Keratinocyte (primary cell): ENCODE data around the gene CMIP. TPM values are rescaled to one million over a fixed set of nuclear protein-coding genes. Genes with fewer than 3 reads are reported as not detected.

Experiments
- DNase-seq: peaks from one replicate; pipeline ENCODE4 v3.0.0-alpha.2; 2011; ENCODE audit warnings: low read depth, missing footprints, low spot score
- FAIRE-seq: peaks from 2 replicates; lab custom pipeline; 2011; peaks lifted over from hg19 to GRCh38; lab: Jason Lieb, UNC
- H2AFZ ChIP-seq: 2 replicates; pipeline ENCODE4 v1.6.0; 2012; ENCODE audit warnings: low read length, control low read depth, inconsistent platforms; ENCODE audit not compliant: control insufficient read depth
- H3K27ac ChIP-seq: 2 replicates; pipeline ENCODE4 v1.5.1; 2011; ENCODE audit warnings: low read length; ENCODE audit not compliant: control insufficient read depth, insufficient read depth
- H3K27me3 ChIP-seq: 3 replicates; pipeline ENCODE4 v1.6.0; 2011; ENCODE audit warnings: low read length; ENCODE audit not compliant: control insufficient read depth, insufficient read depth; ENCODE audit errors: extremely low read depth
- H3K36me3 ChIP-seq, 2 experiments: 2 replicates in 1 of 2; 3 replicates in 1 of 2; pipeline ENCODE4 v1.5.1; 2011; ENCODE audit warnings: low read length in 2 of 2, mild to moderate bottlenecking in 1 of 2; ENCODE audit not compliant: control insufficient read depth in 2 of 2, insufficient read depth in 2 of 2; ENCODE audit errors: extremely low read depth in 1 of 2
- H3K4me1 ChIP-seq: 3 replicates; pipeline ENCODE4 v1.5.1; 2011; ENCODE audit warnings: low read length; ENCODE audit not compliant: control insufficient read depth, insufficient read depth; ENCODE audit errors: extremely low read depth
- H3K4me2 ChIP-seq: 3 replicates; pipeline ENCODE4 v1.6.0; 2011; ENCODE audit warnings: low read depth, low read length; ENCODE audit not compliant: control insufficient read depth, insufficient read depth; ENCODE audit errors: extremely low read depth
- H3K4me3 ChIP-seq, 3 experiments: fragments of 200-600 bp in 1 of 3; sonication (generic) in 1 of 3; 2 replicates in 2 of 3; 3 replicates in 1 of 3; pipeline ENCODE4 v1.5.1; 2011 to 2016; ENCODE audit warnings: low read length in 3 of 3, mild to moderate bottlenecking in 3 of 3, control low read depth in 2 of 3, inconsistent platforms in 1 of 3, low read depth in 1 of 3, mixed read lengths in 1 of 3, mixed run types in 1 of 3, moderate library complexity in 1 of 3; ENCODE audit not compliant: control insufficient read depth in 2 of 3, insufficient read depth in 2 of 3; ENCODE audit errors: extremely low read depth in 1 of 3
- H3K79me2 ChIP-seq: 2 replicates; pipeline ENCODE4 v1.6.0; 2012; ENCODE audit warnings: low read length; ENCODE audit not compliant: control insufficient read depth, insufficient read depth
- H3K9ac ChIP-seq: 3 replicates; pipeline ENCODE4 v1.6.0; 2011; ENCODE audit warnings: low read length; ENCODE audit not compliant: control insufficient read depth, insufficient read depth; ENCODE audit errors: extremely low read depth
- H3K9me1 ChIP-seq: 3 replicates; pipeline ENCODE4 v1.6.0; 2011; ENCODE audit warnings: low read length; ENCODE audit not compliant: control insufficient read depth, insufficient read depth; ENCODE audit errors: extremely low read depth
- H3K9me3 ChIP-seq: 2 replicates; pipeline ENCODE4 v1.5.1; 2012; ENCODE audit warnings: low read depth, low read length; ENCODE audit not compliant: control insufficient read depth
- H4K20me1 ChIP-seq: 3 replicates; pipeline ENCODE4 v1.6.0; 2011; ENCODE audit warnings: low read length; ENCODE audit not compliant: control insufficient read depth, insufficient read depth; ENCODE audit errors: extremely low read depth
- EZH2 ChIP-seq: IDR thresholded peaks from one replicate; pipeline ENCODE4 v1.6.1; 2012; ENCODE audit warnings: inconsistent platforms, mild to moderate bottlenecking, low read length, moderate library complexity
- dilution Hi-C: fragments of 300-500 bp; cut with MboI; formaldehyde crosslinking; loops from one replicate; pipeline ENCODE4 v1.7.0; 2020; ENCODE audit warnings: low sequenced_read_pairs; ENCODE audit not compliant: extremely low pct_ligation_motif_present
- polyA plus RNA-seq, 5 experiments: library from polyadenylated mRNA; depleted of rRNA in 3 of 5; stranded (reverse) in 3 of 5; stranded (forward) in 1 of 5; unstranded in 1 of 5; fragments of >200 nt; gene quantifications; 1 replicate in 1 of 5; 2 replicates in 3 of 5; 3 replicates in 1 of 5; pipeline versions ENCODE4 v1.2.1 to v1.2.3, GENCODE V29; 2011 to 2012; ENCODE audit warnings: missing spikeins in 2 of 5, low read depth in 1 of 5, low replicate concordance in 1 of 5
- TF ChIP-seq, protein P1 (sequence below), 3 experiments: IDR thresholded peaks in 1 of 3; conservative IDR thresholded peaks in 1 of 3; optimal IDR thresholded peaks in 1 of 3; 2 replicates in 2 of 3; 3 replicates in 1 of 3; pipeline versions ENCODE3 to v1.5.1; 2011; ENCODE audit warnings: low read length in 3 of 3, mild to moderate bottlenecking in 3 of 3, moderate library complexity in 2 of 3, control low read depth in 1 of 3, inconsistent platforms in 1 of 3; ENCODE audit not compliant: insufficient read depth in 2 of 3; ENCODE audit errors: extremely low read depth in 1 of 3

Gene CMIP
- polyA plus RNA-seq, 1 donor (not counting 4 experiments of a cell fraction or from before 2014, with no cell fraction given) = 5.0 TPM

DNA sequence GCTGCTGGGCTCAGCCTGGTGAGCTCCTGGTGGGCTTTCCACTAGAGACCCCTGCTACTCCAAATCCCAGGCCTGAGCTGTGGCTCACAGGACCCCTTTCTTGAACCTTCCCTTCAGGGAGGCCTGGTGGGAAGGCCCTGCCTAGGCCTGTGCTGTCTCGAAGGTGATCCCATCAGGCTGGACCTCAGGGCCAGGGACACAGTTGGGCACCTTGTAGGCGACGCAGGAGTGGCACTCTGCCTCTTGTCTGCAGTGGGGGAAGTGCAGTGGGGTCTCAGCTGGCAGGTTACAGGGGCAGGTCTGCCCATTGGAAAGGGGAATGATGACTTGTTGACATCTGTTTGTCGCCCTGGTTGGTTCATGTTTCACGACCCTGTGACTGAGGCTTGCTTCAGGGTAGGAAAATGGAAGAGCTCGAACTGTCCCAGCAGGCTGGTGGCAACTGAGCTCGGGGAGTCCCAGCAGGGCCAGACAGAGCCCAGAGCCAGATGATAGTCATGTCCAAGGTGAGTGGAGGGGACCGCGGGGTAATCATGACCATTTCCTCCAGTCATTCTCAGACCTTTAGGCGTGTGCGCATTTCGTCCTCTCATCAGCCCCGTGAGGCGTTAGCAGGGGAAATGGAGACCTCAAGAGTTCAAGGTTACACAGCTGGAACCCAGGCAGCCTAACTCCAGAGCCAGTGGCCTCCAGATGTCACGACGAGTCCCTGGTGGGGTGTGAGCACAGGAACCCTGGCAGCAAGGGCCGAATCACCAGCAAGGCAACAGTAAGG is 11.3 kb downstream of the CMIP start:
- no peaks in the 10 kb centered on the region for H3K27me3 ChIP-seq
- TF ChIP-seq, protein P1, sequence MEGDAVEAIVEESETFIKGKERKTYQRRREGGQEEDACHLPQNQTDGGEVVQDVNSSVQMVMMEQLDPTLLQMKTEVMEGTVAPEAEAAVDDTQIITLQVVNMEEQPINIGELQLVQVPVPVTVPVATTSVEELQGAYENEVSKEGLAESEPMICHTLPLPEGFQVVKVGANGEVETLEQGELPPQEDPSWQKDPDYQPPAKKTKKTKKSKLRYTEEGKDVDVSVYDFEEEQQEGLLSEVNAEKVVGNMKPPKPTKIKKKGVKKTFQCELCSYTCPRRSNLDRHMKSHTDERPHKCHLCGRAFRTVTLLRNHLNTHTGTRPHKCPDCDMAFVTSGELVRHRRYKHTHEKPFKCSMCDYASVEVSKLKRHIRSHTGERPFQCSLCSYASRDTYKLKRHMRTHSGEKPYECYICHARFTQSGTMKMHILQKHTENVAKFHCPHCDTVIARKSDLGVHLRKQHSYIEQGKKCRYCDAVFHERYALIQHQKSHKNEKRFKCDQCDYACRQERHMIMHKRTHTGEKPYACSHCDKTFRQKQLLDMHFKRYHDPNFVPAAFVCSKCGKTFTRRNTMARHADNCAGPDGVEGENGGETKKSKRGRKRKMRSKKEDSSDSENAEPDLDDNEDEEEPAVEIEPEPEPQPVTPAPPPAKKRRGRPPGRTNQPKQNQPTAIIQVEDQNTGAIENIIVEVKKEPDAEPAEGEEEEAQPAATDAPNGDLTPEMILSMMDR (optimal IDR thresholded peaks at IDR 0.05 in 1 of 3, IDR thresholded peaks at IDR 0.05 in 1 of 3, conservative IDR thresholded peaks at IDR 0.05 in 1 of 3; ENCODE audit: extremely low read depth in 1 of 3, insufficient read depth in 2 of 3, low read length in 3 of 3) = no peak
- no peak for TF ChIP-seq EZH2
- dilution Hi-C loops = no loop called here
- H4K20me1 ChIP-seq = peaks cover 72% of the 10 kb centered on the region
- no peak overlapping the region for H3K4me2 ChIP-seq
- H3K79me2 ChIP-seq = peaks cover 100% of the 10 kb centered on the region
- no peak overlapping the region for H3K27ac ChIP-seq
- H3K9me3 ChIP-seq = no peaks in the 10 kb centered on the region
- H3K4me1 ChIP-seq = peaks cover 2% of the 10 kb centered on the region
- FAIRE-seq (no peak), DNase-seq (no peak)
- H3K9ac ChIP-seq = no peak overlapping the region
- H3K36me3 ChIP-seq = peaks cover 22 to 43% of the 10 kb centered on the region in 2 experiments
- H3K4me3 ChIP-seq = no peak overlapping the region
- no peak overlapping the region for H2AFZ ChIP-seq
- H3K9me1 ChIP-seq = peaks cover 13% of the 10 kb centered on the region

DNA sequence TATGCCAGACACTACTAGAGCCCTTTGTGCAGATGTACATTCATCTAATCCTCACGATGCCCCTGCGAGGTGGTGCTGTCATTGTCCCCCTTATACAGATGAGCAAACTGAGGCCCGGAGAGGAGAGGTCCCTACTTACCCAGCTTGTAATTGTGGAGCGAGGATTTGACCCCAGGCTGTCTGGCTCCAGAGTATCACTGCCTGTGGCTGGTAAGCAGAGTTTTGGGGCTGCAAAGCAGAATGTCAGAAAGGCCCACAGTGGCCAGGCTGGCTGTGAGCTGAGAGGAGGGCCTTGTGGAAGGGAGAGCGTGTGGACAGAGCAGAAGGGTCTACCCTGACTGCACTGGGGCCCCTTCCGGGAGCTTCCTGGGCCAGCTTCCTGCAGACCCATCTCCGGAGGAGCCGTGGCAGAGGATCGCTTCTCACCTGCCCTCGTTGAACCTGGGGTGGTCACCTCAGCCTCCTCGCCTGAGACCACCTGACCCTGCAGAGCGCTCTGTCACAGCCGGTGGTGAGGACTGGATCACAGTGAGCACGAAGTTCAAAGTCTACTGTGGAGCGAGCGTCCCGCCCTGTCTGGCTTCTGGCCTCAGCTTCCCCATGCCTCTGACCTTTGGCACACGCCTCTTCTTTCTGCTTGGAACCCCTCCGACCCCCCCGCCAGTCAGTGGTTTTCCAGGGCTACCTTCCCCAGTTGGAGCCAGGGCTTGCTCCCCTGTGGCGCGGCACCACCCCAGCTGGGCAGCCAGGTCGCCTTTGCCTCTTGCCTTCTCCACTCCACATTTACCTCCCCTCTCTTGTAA is 12.1 kb downstream of the CMIP start:
- Histone ChIP-seq H3K36me3 (peaks cover 22 to 45% of the 10 kb centered on the region in 2 experiments), H3K9ac (no peak overlapping the region), H3K4me3 (no peak overlapping the region), H4K20me1 (peaks cover 70% of the 10 kb centered on the region), H3K4me1 (peaks cover 2% of the 10 kb centered on the region), H3K79me2 (peaks cover 100% of the 10 kb centered on the region), H3K27me3 (no peaks in the 10 kb centered on the region), H3K9me1 (peaks cover 15% of the 10 kb centered on the region), H3K27ac (no peak overlapping the region), H3K9me3 (no peaks in the 10 kb centered on the region), H2AFZ (no peak overlapping the region), H3K4me2 (no peak overlapping the region)
- DNase-seq = no peak
- FAIRE-seq = no peak
- TF ChIP-seq EZH2 = no peak
- dilution Hi-C loops = no loop called here
